IMR-90 (cell line): Measurements from ENCODE around the gene DLGAP4. TPM values are rescaled to one million over a fixed set of nuclear protein-coding genes. Genes with fewer than 3 reads are reported as not detected.
A peak's percentile ranks its signal among the peaks of the same experiment; 100 is the strongest.

Source experiments
- ATAC-seq: fragments of 200-7000 bp; cut with Tn5 transposase; 2 replicates; pipeline ENCODE4 v1.9.1; 2020; ENCODE audit warnings: low read depth, mild to moderate bottlenecking, moderate library complexity
- BruUV-seq: library from RNA; stranded (reverse); fragments of 400-500 nt; replicated peaks from 2 replicates; lab custom pipeline; 2021; lab: Mats Ljungman, UMichigan
- CTCF ChIA-PET: fragments of 300-600 bp; formaldehyde crosslinking; extraction: SDS; loops from one replicate; lab custom pipeline; 2021; ENCODE audit warnings: antibody characterized with exemption; lab: Yijun Ruan, JAX
- POLR2A ChIA-PET: fragments of 300-600 bp; sonication (Branson Sonifier 250); formaldehyde crosslinking; loops from one replicate; lab custom pipeline; 2022; ENCODE audit warnings: antibody characterized with exemption; ENCODE audit not compliant: unreplicated experiment; lab: Charles Lee
- DNase-seq: peaks from one replicate; pipeline ENCODE4 v3.0.0; 2013
- H2AFZ ChIP-seq: replicated peaks from 2 replicates; pipeline ENCODE3; 2013; ENCODE audit warnings: low read length, mild to moderate bottlenecking; ENCODE audit not compliant: poor library complexity
- H2AK5ac ChIP-seq: 2 replicates; pipeline ENCODE4 v1.6.1; 2013; ENCODE audit warnings: low read depth, low read length, inconsistent platforms
- H2AK9ac ChIP-seq: replicated peaks from 2 replicates; pipeline ENCODE3; 2013; ENCODE audit warnings: mild to moderate bottlenecking, low read depth, low read length, moderate library complexity; ENCODE audit not compliant: poor library complexity
- H2BK120ac ChIP-seq: 2 replicates; pipeline ENCODE4 v1.6.1; 2013; ENCODE audit warnings: low read depth, low read length, inconsistent platforms
- H2BK15ac ChIP-seq: 3 replicates; pipeline ENCODE4 v1.6.1; 2013; ENCODE audit warnings: low read depth, low read length, inconsistent platforms
- H2BK20ac ChIP-seq: 2 replicates; pipeline ENCODE4 v1.6.1; 2013; ENCODE audit warnings: low read depth, mild to moderate bottlenecking, inconsistent platforms, low read length, moderate library complexity
- H2BK5ac ChIP-seq: 2 replicates; pipeline ENCODE4 v1.6.1; 2013; ENCODE audit warnings: mild to moderate bottlenecking, low read depth, low read length, inconsistent platforms; ENCODE audit not compliant: poor library complexity, severe bottlenecking
- H3K14ac ChIP-seq: replicated peaks from 2 replicates; pipeline ENCODE4 v1.6.1; 2013; ENCODE audit warnings: low read depth, low read length, inconsistent platforms
- H3K18ac ChIP-seq: 2 replicates; pipeline ENCODE4 v1.6.1; 2013; ENCODE audit warnings: low read depth, low read length, control low read depth
- H3K23ac ChIP-seq: 2 replicates; pipeline ENCODE4 v1.6.1; 2013; ENCODE audit warnings: low read depth, low read length, inconsistent platforms
- H3K27ac ChIP-seq: 2 replicates; pipeline ENCODE4 v1.5.1; 2013; ENCODE audit warnings: mild to moderate bottlenecking, control low read depth, low read length; ENCODE audit not compliant: insufficient read depth
- H3K27me3 ChIP-seq: 2 replicates; pipeline ENCODE4 v1.6.1; 2013; ENCODE audit warnings: low read length; ENCODE audit not compliant: control insufficient read depth, insufficient read depth
- H3K36me3 ChIP-seq: 2 replicates; pipeline ENCODE4 v1.6.1; 2013; ENCODE audit warnings: low read length, mixed read lengths; ENCODE audit not compliant: control insufficient read depth, insufficient read depth
- H3K4ac ChIP-seq: 2 replicates; pipeline ENCODE4 v1.6.1; 2013; ENCODE audit warnings: low read depth, low read length, inconsistent platforms
- H3K4me1 ChIP-seq: 2 replicates; pipeline ENCODE4 v1.6.1; 2013; ENCODE audit warnings: low read length, mixed read lengths; ENCODE audit not compliant: control insufficient read depth, insufficient read depth
- H3K4me2 ChIP-seq: 2 replicates; pipeline ENCODE4 v1.6.1; 2013; ENCODE audit warnings: low read depth, mild to moderate bottlenecking, control low read depth, low read length, moderate library complexity
- H3K4me3 ChIP-seq: 2 replicates; pipeline ENCODE4 v1.5.1; 2013; ENCODE audit warnings: low read depth, mild to moderate bottlenecking, control low read depth, low read length, moderate library complexity; ENCODE audit not compliant: insufficient read depth
- H3K56ac ChIP-seq: 2 replicates; pipeline ENCODE4 v1.6.1; 2013; ENCODE audit warnings: low read length, inconsistent platforms; ENCODE audit not compliant: insufficient read depth; ENCODE audit errors: extremely low read depth
- H3K79me1 ChIP-seq, 2 experiments: 2 replicates each; pipeline ENCODE4 v1.6.1; 2013; ENCODE audit warnings: low read length in 2 of 2, inconsistent platforms in 1 of 2, low read depth in 1 of 2
- H3K9ac ChIP-seq: 2 replicates; pipeline ENCODE4 v1.6.1; 2013; ENCODE audit warnings: low read depth, low read length, control low read depth
- H3K9me1 ChIP-seq: 2 replicates; pipeline ENCODE4 v1.6.1; 2013; ENCODE audit warnings: low read length, inconsistent platforms; ENCODE audit not compliant: insufficient read depth
- H3K9me3 ChIP-seq: 2 replicates; pipeline ENCODE4 v1.6.1; 2013; ENCODE audit warnings: low read length; ENCODE audit not compliant: control insufficient read depth, insufficient read depth
- H4K20me1 ChIP-seq: 2 replicates; pipeline ENCODE4 v1.6.1; 2013; ENCODE audit warnings: low read length, inconsistent platforms; ENCODE audit not compliant: insufficient read depth
- H4K5ac ChIP-seq: 2 replicates; pipeline ENCODE4 v1.6.1; 2013; ENCODE audit warnings: mild to moderate bottlenecking, low read depth, low read length, control low read depth
- H4K8ac ChIP-seq, 2 experiments: 2 replicates each; pipeline ENCODE4 v1.6.1; 2013; ENCODE audit warnings: low read depth in 2 of 2, low read length in 2 of 2, control low read depth in 1 of 2, inconsistent platforms in 1 of 2
- H4K91ac ChIP-seq: 2 replicates; pipeline ENCODE4 v1.6.1; 2013; ENCODE audit warnings: low read depth, low read length, inconsistent platforms; ENCODE audit not compliant: insufficient read depth
- CEBPB ChIP-seq: IDR thresholded peaks from 2 replicates; pipeline ENCODE4 v1.6.1; 2012; ENCODE audit warnings: low read depth, low read length, improper control_type of control experiment
- CHD1 ChIP-seq: IDR thresholded peaks from 2 replicates; pipeline ENCODE4 v1.6.1; 2012; ENCODE audit warnings: low read depth, low read length, improper control_type of control experiment
- CTCF ChIP-seq: conservative IDR thresholded peaks from 2 replicates; pipeline ENCODE4 v1.5.1; 2012; ENCODE audit warnings: mild to moderate bottlenecking, low read depth, low read length, improper control_type of control experiment
- FOS ChIP-seq: fragments of 150-350 bp; IDR thresholded peaks from 2 replicates; pipeline ENCODE4 v1.6.1; 2016; ENCODE audit warnings: low read depth, low read length
- MAFK ChIP-seq: IDR thresholded peaks from 2 replicates; pipeline ENCODE4 v1.6.1; 2012; ENCODE audit warnings: low read depth, low read length, improper control_type of control experiment
- MAZ ChIP-seq: IDR thresholded peaks from 2 replicates; pipeline ENCODE4 v1.6.1; 2012; ENCODE audit warnings: low read depth, mild to moderate bottlenecking, low read length, improper control_type of control experiment, moderate library complexity, borderline replicate concordance
- MXI1 ChIP-seq: IDR thresholded peaks from 2 replicates; pipeline ENCODE4 v1.6.1; 2012; ENCODE audit warnings: low read depth, mild to moderate bottlenecking, low read length, moderate library complexity, borderline replicate concordance
- NFE2L2 ChIP-seq: fragments of 150-350 bp; IDR thresholded peaks from 2 replicates; pipeline ENCODE4 v1.6.1; 2016; ENCODE audit warnings: low read depth, mild to moderate bottlenecking, low read length
- POLR2A ChIP-seq: IDR thresholded peaks from 2 replicates; pipeline ENCODE4 v1.6.1; 2012; ENCODE audit warnings: mild to moderate bottlenecking, low read depth, low read length
- RAD21 ChIP-seq: IDR thresholded peaks from 2 replicates; pipeline ENCODE4 v1.6.1; 2012; ENCODE audit warnings: low read length, improper control_type of control experiment
- RCOR1 ChIP-seq: IDR thresholded peaks from 2 replicates; pipeline ENCODE4 v1.6.1; 2012; ENCODE audit warnings: mild to moderate bottlenecking, low read length, improper control_type of control experiment; ENCODE audit not compliant: insufficient replicate concordance
- RFX5 ChIP-seq: IDR thresholded peaks from 2 replicates; pipeline ENCODE4 v1.8.0; 2012; ENCODE audit warnings: low read depth, mild to moderate bottlenecking, low read length, moderate library complexity
- USF2 ChIP-seq: fragments of 150-350 bp; IDR thresholded peaks from 2 replicates; pipeline ENCODE4 v1.6.1; 2017; ENCODE audit warnings: mild to moderate bottlenecking, antibody characterized with exemption, low read length, low read depth
- WGBS, 2 experiments: methylation state at CpG; one replicate each; pipeline versions ENCODE4 v1.1.5 to v1.1.7; 2013; ENCODE audit warnings: missing lambda C conversion rate in 2 of 2; ENCODE audit not compliant: insufficient read length in 1 of 2; ENCODE audit errors: extremely low coverage in 2 of 2; 5-methylcytosine and 5-hydroxymethylcytosine counted together
- dilution Hi-C: fragments of 300-500 bp; cut with HindIII; formaldehyde crosslinking; loops from one replicate; pipeline ENCODE4 v1.14.3; 2018; ENCODE audit warnings: low sequenced_read_pairs; ENCODE audit not compliant: unreplicated experiment
- in situ Hi-C: fragments of 300-500 bp; cut with MboI; formaldehyde crosslinking; loops from 3 replicates; pipeline ENCODE4 v1.14.3; 2019; ENCODE audit warnings: low sequenced_read_pairs, inconsistent platforms, mixed read lengths
- intact Hi-C: fragments of 100-400 bp; cut with micrococcal nuclease; formaldehyde crosslinking; loops from 2 replicates; pipeline ENCODE4 v1.10.0; 2022
- polyA plus RNA-seq, 3 experiments: library from polyadenylated mRNA; depleted of rRNA; stranded (reverse); fragments of >200 nt; gene quantifications; 2 replicates each; pipeline ENCODE4 v1.2.3, GENCODE V29; 2012; ENCODE audit warnings: low replicate concordance in 1 of 3
- total RNA-seq: library from RNA; depleted of rRNA; stranded (reverse); fragments of >200 nt; gene quantifications from 2 replicates; pipeline ENCODE4 v1.2.3, GENCODE V29; 2012
- TF ChIP-seq, protein P1 (sequence below): fragments of 150-350 bp; IDR thresholded peaks from 2 replicates; pipeline ENCODE4 v1.6.1; 2016; ENCODE audit warnings: low read depth, mild to moderate bottlenecking, low read length, moderate library complexity, borderline replicate concordance

DLGAP4 gene
- total and polyA plus RNA-seq, 2 of the 4 experiments (the other 2 are of a cell fraction): 32.3 to 73.2 TPM

DNA sequence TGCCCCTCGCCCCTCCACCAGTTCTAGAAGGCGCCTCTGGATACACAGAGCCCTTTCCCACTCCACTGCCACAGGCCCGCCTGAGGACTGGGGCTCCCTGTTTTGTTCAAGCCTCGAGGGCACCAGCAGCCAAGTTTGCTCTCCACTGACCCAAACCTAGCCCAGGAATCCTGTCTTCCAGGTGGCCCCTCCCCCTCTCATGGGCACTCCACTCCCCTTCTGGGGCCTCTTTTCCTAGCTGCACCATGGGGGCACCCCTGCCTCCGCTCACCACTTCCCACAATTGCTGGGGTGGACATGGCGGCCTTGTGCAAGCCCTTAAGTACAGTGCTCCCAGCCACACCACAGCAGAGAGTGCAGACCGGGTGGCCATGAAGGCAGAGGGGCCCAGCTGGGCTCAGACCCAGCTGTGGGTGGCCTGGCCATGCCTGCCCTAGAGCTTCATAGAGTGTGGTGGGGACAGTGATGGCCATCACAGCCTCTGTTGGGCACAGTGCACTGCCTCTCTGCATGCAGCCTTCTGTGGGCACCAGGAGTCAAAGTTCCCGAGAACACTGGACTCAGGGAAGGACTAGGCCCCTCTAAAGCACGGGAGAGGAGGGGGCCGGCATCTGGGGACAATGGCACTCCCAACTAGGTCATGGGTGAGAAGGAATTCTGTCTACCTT, 236.5 kb downstream of the DLGAP4 start:
- H2BK5ac ChIP-seq: peak overlapping the region; percentile 99
- dilution Hi-C loops (no loop called here), intact Hi-C loops (loop anchor here (5.0 kb wide), 1 partner anchor 330 kb away; no protein-coding TSS in a partner anchor), in situ Hi-C loops (no loop called here)
- peaks cover 63% of the 10 kb centered on the region for H4K20me1 ChIP-seq
- H3K36me3 ChIP-seq: peaks cover 29% of the 10 kb centered on the region
- no peak overlapping the region for H2BK20ac ChIP-seq
- peak overlapping the region; percentile 14 for H3K18ac ChIP-seq
- no TSS peak for BruUV-seq
- 85% methylated on average over 4 of the region's 10 CpGs; no CpG with 5 or more reads in 1 of the 2 experiments for WGBS, 2 experiments
- H3K4ac ChIP-seq: peak overlapping the region; percentile 99
- no peaks in the 10 kb centered on the region for H3K9me3 ChIP-seq
- H2BK120ac ChIP-seq: no peak overlapping the region
- H4K5ac ChIP-seq: no peak overlapping the region; the same call in 1 of the 2 replicates
- DNase-seq (no peak), ATAC-seq (no peak)
- H3K23ac ChIP-seq: peak overlapping the region; percentile 83; the same call in 1 of the 2 replicates
- no peak overlapping the region for H2BK15ac ChIP-seq
- H4K91ac ChIP-seq: peak overlapping the region; percentile 98; the same call in 1 of the 2 replicates
- peak overlapping the region; percentile 99 for H3K27ac ChIP-seq
- H3K56ac ChIP-seq: peak overlapping the region; percentile 96; the same call in 1 of the 2 replicates
- H3K4me3 ChIP-seq: peak overlapping the region; percentile 89
- ChIA-PET CTCF (interaction anchor here (0.6 to 0.8 kb wide), 2 partner anchors 15 to 203 kb away, joined by 3 read pairs; partner anchors contain the start of gene NDRG3), POLR2A (interaction anchor here (0.5 to 0.6 kb wide), 2 partner anchors 14 to 25 kb away, joined by 3 to 4 read pairs; no protein-coding TSS in a partner anchor)
- peak overlapping the region; percentile 79 for H3K4me2 ChIP-seq
- H2AK9ac ChIP-seq: peak overlapping the region; percentile 100
- peak overlapping the region; percentile 99 for H3K9ac ChIP-seq
- peak overlapping the region; percentile 100 for H2AK5ac ChIP-seq
- peaks cover 27% of the 10 kb centered on the region for H3K4me1 ChIP-seq
- H3K79me1 ChIP-seq: peaks cover 23 to 67% of the 10 kb centered on the region in 2 experiments; a peak in 3 of 4 replicates
- peak overlapping the region; percentile 100 for H3K14ac ChIP-seq
- peak overlapping the region; percentile 64 for H2AFZ ChIP-seq
- no peaks in the 10 kb centered on the region for H3K27me3 ChIP-seq
- peaks cover 20% of the 10 kb centered on the region for H3K9me1 ChIP-seq
- peak overlapping the region; percentile 97 to 99; a peak in 3 of 4 replicates for H4K8ac ChIP-seq
- TF ChIP-seq RFX5 (no peak), FOS (no peak), RCOR1 (no peak), MAFK (no peak), CEBPB (no peak), POLR2A (no peak), NFE2L2 (no peak), MXI1 (no peak), RAD21 (no peak), MAZ (no peak), CHD1 (no peak), USF2 (no peak), CTCF (no peak)
- TF ChIP-seq, protein P1, sequence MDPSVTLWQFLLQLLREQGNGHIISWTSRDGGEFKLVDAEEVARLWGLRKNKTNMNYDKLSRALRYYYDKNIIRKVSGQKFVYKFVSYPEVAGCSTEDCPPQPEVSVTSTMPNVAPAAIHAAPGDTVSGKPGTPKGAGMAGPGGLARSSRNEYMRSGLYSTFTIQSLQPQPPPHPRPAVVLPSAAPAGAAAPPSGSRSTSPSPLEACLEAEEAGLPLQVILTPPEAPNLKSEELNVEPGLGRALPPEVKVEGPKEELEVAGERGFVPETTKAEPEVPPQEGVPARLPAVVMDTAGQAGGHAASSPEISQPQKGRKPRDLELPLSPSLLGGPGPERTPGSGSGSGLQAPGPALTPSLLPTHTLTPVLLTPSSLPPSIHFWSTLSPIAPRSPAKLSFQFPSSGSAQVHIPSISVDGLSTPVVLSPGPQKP: no peak
